DMS114 treated with DMSO at 0.1 percent for 48 hours (cell line): Measurements from ENCODE around the gene OR6X1.
"Not testable (repeated sequence)": the region's sequence is repeated elsewhere in the genome, so short reads cannot be mapped to it uniquely, and the experiment has no call there.

Experiments
- DNase-seq: peaks from one replicate; lab custom pipeline; 2025; ENCODE audit not compliant: unreplicated experiment; lab: John Stamatoyannopoulos, UW

The OR6X1 gene

DNA sequence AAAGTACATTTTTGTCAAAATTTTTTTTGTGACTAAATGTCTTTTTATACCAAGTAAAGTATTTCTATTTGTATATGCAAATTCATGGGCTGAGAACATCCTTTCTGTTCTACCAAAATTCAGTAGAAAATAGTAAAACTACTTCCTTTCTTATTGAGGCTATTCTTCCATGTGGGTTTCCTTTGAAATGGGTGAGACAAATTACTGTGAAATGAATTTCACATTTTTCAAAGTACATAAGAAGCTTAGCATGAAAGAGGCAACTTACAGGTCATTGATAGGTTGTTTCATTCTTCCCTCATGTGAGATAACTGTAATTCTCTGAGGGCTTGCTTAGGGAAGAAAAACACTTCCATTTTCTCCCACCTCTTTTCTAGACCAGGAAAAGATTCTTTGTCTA lies 1.0 kb upstream of the OR6X1 start:
- DNase-seq: no peak

DNA sequence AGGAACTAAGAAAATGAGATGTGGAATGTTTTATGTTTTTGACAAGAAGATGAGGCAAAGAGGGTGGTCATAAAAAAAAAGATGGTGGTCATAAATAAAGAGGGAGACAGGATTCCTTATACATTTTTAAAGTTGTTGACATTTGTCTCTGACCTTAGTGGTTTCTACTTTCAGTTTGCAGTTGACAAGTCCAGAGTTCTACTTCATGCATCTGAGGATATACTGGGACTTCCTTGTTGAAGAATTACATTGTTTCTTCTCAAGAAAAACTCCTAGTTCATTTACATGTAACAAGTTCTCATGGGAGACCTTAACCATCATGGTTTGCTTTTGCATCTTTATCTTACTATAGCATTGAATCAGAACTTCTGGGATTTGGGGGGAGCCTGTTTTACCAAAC lies 1.2 kb downstream of the OR6X1 start:
- DNase-seq: no peak

DNA sequence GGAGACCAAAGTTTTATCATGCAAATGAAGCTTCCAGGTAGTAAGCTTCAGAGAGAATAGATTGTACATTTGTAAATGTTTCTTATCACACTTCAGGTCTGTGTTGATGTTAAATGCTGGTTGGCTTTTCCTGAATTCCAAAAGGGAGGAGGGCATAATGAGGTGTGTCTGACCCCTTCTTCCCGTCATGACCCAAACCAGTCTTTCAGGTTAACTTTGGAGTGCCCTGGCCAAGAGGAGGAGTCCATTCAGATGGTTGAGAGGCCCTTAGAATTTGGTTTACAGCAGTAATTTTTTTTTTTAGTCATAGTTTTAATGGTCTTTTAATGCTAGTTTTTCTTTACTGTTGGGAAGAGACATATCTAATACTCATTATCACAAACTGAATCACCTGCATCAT lies 2.5 kb downstream of the OR6X1 start:
- DNase-seq: no peak

DNA sequence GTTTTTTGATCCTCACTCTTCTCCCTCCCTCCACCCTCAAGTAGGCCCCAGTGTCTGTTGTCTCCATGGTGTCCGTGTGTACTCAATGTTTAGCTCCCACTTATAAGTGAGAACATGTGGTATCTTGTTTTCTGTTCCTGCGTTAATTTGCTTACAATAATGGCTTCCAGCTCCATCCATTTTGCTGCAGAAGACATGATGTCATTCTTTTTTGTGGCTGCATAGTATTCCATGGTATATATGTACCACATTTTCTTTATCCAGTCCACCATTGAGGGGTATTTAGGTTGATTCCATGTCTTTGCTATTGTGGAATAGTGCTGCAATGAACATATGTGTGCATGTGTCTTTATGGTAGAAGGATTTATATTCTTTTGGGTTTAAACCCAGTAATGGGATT lies 6.0 kb downstream of the OR6X1 start:
- not testable (repeated sequence) for DNase-seq

DNA sequence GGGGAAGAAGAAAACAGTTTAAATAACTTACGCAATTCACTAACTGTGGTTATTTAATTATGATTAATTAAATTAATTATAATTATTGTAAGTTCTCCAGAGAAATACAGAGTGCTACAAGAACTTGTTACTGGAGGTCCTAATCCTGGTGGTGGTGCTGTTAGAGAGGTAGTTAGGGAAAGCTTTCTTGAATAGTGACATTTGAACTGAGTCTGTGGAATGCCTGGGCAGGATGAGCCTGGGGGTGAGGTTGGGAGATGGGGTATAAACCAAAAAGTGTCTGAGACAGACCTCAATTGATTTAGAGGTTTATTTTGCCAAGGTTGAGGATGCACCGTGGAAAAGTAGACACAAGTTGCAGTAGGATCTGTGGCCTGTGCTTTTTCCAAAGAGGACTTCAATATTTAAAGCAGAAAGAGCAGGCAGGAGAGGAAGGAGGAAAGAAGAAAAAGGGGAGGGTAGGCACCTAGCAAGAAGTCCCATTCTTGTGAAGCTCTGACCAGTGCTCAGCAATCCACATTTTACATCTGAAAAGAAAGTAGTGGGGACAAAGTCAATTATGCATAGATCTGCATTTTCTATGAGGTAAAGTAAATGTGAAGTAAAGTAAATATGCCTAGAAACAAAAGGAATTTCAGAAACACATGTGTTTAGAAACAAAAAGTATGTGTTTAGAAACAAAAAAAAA lies 8.4 kb downstream of the OR6X1 start:
- DNase-seq: no peak

DNA sequence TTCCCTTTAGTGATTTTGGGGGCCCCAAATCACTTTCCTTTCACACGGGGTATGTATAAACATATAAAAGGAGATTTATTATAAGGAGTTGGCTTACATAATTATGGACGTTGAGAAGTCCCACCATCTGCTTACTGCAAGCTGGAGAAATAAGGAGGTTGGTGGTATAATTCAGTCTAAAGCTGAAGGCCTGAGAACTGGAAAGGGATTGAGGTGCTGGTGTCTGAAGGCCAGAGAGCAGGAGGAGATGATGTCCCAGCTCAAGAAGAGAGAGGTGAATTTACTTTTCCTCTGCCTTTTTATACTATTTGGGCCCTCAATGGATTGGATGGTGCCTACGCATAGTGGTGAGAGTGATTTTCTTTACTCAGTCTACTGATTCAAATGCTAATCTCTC lies 11.6 kb downstream of the OR6X1 start:
- DNase-seq: no peak

DNA sequence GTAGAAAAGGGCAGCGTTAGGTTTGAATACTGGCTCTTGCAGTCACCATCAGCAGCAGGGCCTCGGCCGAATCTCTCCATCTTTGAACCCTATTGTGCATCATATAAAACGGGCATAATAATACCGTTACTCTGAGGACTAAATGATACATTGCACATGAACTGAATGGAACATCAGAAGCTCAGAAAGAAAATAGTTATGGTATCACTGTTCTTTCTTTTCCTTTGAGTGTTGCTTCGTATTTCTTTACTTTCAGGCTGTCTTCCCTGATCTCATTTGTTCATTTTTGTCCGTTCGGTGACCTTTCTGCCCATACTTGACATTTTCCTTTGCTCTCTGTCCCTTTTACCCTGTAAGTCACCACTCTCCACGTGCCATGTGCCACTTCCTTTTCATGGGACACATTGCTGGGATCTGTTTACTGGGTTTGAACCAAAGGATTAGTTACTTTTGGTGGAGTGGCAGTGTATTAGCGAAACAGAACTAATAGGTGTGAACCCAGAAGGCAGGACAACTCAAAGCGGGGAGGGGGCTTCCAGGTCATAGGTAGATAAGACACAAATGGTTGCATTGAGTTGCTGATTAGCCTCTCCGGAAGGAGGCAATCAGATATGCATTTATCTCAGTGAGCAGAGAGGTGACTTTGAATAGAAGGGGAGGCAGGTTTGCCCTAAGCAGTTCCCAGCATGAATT lies 12.1 kb downstream of the OR6X1 start:
- no peak for DNase-seq

DNA sequence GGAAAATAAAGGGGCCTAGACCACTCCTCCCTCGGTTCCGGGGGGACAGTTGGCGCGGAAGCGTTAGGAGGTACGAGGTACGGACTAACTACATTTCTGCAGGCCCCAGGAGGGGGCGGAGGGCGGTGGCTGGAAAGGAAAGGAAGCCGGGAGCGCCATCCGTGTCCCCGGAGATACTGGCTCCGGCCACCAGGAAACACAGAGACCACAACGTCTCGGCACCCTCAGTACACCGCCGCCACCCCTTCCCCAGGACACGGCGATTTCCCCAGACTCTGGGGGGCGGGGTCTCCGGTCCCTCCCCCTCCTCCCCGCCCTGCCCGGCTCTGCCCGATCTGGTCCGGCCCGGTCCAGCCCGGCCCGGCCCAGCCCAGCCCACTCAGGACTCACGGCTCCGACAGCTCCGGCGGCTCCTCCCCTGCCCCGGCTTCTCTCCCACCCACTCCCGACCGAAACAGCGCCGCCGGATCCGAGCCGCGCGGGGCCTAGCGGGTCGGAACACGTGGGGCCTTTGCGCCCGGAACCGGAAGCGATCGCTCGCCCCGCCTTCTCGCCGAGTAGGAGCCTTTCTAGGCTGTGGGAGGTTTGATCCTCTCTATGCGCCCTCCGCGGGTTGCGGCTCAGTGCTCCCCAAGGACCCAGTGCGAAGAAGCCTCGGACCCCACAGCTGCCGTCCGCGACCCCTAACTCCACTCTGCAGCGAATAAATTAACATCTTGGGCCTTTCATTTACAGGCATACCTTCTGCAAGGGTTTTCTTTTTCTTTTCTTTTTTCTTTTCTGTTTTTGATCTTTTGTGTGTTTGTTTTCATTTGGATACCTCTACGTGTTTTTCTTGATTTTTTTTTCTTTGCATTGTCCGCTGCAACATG lies 12.9 kb downstream of the OR6X1 start, which contains the start of gene ZNF202:
TSS of gene ZNF202 (minus strand) at position 502 of the 872 bp plus-strand sequence. CDS start 10,772 bp downstream, outside the sequence.
- DNase-seq: peak; percentile 55

DNA sequence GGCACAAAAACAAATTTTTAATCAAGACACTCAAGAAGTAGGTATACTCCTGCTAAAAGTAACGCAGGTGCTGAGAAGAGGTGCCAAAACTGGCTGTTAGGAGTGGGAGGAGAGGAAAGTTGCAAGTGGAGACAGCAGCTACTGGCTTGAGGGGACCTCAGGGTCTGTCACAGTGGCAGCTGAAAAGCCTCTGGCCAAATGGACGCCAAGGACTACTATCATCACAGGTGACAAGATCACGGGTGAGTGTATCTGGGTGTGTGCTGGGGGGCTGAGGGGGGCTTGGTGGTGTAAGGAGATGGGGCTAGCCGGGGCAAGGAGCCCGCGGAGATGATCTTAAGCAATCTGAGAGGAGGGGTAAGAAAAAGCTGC lies 13.5 kb downstream of the OR6X1 start:
- no peak for DNase-seq

DNA sequence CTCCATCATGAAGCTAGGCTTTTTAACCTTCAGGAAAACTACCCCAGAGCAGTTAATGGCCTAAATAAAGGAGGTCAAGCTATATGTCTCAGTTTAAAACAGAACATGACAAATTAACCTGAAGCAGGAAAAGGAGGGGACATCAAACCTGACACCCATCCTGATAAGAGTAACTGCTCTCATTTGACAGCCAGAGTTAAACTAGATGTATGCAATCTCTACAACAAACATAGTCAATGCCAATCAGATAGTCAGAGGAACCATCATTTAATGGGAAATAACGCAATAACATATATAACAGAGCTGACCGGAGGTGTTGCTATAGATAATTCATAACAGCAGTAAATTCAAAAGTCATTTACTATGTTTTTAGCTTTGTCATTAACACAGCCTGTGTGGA lies 15.9 kb downstream of the OR6X1 start:
- no peak for DNase-seq

DNA sequence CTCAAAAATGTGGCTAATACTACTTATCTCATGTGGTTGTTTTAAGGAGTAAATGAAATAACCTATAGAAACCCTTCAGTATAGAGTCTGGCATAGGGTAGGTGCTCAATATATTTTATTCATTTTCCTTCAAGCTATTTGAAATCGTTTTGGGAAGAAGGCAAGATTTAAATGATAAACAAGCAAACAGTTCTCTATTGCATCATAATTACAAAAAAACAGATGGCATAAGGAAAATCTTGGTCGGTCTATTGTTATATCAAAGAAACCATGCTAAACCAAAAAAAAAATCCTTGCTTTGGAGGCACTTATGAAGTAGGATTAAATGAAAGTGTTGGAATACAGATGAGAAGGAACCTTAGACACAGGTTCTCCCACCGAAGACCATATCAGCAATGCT lies 17.5 kb downstream of the OR6X1 start:
- no peak for DNase-seq

DNA sequence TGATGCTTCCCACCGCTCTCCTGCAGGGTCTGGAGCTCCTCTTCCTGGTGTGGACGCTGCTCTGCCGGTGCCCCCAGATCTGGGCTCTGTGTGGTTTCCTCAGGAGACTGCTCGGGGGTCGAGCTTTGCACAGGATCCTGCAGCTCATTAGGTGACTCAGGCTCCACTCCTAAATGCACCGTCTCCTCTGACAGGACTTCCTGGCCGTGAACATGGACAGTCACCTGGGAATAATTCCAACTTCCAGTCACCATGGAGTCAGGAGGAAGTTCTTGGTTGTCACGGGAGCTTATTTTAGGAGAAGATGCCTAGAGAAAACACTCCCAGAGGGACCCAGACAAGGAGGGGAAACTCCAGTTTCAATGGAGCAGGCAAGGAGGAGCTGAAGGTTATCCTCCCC lies 24.7 kb downstream of the OR6X1 start:
- no peak for DNase-seq

DNA sequence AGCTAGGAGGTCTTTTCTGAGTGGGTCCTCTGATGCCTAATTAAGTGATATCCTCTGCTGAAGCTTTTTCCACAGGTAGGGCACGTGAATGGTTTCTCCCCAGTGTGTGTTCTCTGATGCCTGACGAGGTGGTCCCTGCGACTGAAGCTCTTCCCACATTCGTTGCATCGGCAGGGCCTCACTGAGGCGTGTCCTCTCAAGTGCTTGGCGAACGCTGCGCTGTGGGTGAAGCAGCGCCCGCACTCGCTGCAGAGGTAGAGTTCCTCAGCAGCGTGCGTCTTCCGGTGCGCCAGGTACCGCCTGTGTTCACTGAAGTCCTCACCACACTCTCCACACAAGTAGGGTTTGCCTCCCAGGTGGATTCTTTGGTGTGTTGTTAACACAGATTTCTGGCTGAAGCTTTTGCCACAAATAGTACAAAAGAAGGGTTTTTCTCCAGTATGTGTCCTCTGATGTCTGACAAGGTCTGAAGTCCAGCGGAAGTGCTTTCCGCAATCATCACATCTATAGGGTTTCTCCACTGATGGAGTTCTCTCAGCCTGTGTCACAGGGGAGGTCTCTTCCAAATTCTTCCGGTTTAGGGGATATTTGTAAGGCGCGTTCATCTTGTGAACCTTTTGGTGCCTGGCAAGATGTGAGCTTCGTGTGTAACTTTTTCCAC lies 28.2 kb downstream of the OR6X1 start:
- no peak for DNase-seq

DNA sequence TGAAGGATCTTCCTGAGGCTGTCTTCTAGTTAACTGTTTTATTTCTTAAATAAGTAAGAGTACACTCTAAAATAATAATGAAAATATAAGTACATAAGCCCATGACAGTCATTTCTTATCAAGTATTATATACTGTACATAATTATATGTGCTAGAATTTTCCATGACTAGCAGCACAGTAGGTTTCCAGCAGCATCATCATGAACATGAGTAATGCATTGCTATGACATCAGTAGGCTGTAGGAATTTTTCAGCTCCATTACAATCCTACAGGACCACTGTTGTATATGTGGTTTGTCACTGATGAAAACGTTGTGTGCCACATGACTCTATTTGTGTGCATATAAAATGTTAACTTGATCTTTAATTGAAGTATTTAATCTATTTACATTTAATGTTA lies 34.9 kb downstream of the OR6X1 start:
- no peak for DNase-seq

DNA sequence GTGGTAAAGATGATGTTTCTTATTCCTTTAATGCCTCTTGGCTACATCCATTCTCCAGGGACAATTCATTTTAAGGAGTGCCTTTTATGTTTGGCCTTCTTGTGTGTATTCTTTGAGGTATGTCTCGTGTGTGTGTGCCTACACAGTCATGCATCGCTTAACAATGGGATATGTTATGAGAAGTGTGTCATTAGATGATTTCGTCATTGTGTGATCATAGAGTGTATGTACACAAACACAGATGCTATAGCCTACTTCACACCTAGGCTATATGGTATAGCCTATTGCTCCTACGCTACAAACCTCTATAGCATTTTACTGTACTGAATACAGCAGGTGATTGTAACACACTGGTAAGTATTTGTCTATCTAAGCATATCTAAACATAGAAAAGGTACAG lies 35.8 kb downstream of the OR6X1 start:
- no peak for DNase-seq

DNA sequence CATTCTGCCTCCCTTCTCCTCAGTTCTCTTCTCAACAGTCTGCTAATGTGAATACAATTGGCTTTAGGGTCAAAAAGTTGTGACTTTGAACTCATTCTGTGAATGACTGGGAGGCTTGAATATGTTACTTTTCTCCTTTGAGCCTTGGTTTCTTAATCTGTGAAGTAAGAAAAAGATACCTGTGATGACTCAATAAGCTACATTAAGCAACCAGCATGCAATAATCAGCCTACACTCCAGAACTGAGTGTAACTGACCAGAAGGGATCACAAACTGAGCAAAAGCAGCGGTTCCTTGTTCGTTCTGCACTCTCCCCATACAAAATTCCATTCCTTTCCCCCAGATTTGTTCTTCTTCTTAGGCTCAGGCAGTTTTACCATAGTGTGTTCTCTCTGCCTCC lies 36.3 kb downstream of the OR6X1 start:
- DNase-seq: no peak

DNA sequence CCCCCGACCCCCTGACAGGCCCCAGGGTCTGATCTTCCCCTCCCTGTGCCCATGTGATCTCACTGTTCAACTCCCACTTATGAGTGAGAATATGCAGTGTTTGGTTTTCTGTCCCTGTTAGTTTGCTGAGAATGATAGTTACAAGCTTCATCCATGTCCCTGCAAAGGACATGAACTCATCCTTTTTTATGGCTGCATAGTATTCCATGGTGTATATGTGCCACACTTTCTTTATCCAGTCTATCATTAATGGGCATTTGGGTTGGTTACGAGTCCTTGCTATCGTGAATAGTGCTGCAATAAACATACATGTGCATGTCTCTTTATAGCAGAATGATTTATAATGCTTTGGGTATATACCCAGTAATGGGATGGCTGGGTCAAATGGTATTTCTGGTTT lies 41.7 kb downstream of the OR6X1 start:
- DNase-seq: not testable (repeated sequence)

DNA sequence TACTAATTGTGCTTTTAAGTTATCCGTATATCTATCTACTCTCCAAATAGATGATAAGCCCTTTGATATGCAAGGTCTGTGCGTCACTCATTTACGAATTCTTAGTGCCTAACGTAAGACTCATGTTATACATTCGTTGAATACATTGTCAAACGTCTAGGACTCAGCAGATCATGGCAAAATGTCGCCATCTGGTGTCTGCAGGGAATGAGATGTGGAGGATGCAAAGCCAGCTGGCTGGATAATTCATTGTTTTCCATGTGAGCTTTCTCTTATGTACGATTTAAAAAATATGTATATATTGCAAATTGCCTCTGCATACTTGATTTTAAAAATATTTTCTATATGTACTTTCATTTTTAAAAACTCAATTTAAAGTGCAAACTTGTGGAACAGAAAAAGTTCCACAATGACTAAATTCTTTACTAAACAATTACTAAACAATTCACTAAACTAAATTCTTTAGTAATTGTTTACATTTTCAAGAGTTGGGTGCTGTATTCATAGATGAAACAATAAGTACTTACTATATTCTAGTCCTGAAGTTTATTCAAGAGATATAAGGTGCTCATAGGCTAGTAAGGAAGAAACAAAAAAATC lies 46.6 kb downstream of the OR6X1 start:
- DNase-seq: peak; percentile 37

DNA sequence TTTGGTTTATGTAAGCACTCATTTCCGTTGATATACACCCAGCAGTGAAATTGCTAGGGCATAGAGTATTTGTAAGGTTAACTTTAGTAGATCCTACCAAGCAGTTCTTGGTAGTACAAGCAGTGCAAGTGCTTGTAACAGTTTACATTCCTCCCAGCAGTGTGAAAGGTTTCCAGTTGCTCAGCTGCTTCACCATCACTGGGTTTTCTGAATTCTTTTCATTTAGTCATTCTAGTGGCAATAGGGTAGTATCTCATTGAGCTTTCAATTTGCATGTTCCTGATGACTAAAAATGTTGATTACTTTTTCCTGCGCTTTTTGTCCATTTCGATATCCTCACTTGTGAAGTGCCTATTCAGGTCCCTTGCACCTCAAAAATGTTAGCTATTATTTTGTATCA lies 47.1 kb downstream of the OR6X1 start:
- DNase-seq: no peak

DNA sequence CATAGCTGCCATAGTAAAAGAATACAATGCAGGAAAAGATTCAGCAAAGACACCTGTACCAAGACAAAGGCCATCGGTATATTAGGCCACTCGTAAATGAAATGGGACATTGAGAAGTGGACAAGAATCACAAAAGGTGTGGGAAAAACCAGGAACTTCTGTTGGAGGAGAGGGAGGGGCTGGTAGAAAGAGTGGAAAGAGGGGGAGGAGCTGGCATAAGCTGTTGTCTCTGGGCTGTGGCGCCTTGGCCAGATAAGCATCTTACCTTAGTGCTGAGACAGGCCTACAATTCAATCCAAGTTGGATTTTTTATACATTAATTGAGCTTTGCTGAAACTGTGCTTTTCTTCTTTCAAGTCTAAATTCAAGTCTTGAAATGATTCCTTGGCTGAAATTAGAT lies 50.0 kb downstream of the OR6X1 start:
- no peak for DNase-seq
